NB4 (cell line): ENCODE data around the gene MAD1L1.
A peak's percentile ranks its signal among the peaks of the same experiment; 100 is the strongest.

ENCODE experiments used
- CTCF ChIP-seq: IDR thresholded peaks from one replicate; pipeline ENCODE4 v1.5.1; 2012; ENCODE audit warnings: low read depth, low read length
- MAX ChIP-seq: IDR thresholded peaks from 2 replicates; pipeline ENCODE4 v1.6.1; 2011; ENCODE audit warnings: low read depth, low read length
- MYC ChIP-seq: IDR thresholded peaks from 2 replicates; pipeline ENCODE4 v1.6.1; 2011; ENCODE audit warnings: low read depth, low read length
- POLR2A ChIP-seq: IDR thresholded peaks from 2 replicates; pipeline ENCODE4 v1.6.1; 2011; ENCODE audit warnings: mild to moderate bottlenecking; ENCODE audit not compliant: insufficient read length; ENCODE audit errors: extremely low read depth

DNA sequence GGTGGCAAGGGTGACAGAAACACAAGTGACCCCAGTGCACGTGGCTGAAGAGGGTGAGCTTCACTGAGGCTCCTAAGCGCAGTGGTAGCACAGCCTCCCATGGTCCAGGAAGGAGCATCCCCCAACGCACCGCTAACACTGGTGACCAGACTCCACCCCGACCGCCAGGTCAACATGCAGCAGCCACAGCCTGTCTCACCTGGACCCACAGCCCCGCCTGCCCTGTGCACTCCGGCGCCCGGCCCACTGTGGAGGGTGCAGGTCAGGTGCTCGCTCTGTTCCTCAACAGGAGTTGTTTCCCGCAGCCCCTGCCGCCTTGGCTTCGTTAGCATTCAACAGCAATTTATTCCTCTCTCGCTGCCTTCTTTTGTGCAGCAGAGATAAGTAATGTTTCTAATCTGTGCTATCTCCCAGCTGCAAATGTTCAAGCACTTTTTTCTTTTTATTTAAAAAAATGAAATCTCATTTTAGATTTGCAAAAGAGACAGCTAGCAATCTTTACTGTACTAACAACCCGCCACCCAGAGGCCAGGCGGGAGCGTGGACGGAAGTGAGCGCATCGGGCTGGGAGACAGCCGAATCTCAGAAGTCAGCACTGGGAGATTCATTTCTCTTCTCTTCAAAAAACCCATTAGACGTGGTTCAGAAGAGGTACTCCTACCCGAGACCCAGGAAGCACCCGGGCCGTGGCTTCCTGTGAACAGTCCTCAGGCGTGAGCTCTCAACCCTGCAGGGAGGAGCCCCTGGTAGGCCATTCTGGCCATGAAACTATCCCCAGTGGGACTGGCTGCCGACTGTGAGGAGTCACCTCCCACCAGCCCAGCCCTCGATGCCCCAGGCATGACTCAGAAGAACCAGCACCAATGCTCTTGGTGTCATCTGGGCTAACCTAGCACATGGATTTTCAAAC lies 133.4 kb downstream of the MAD1L1 start:
- TF ChIP-seq CTCF (peak; percentile 20), MAX (0 out of 2 replicates have a peak, but pooled peaks have one; percentile 39), POLR2A (no peak), MYC (no peak; the same call in 1 of the 2 replicates)
